GM19438 (cell line): ENCODE measurements around the gene KCNQ1OT1.
"Not testable (repeated sequence)": the region's sequence is repeated elsewhere in the genome, so short reads cannot be mapped to it uniquely, and the experiment has no call there.

Experiments used
- ATAC-seq: cut with Tn5 transposase; IDR thresholded peaks from one replicate; pipeline ENCODE4 v1.9.1; 2021; ENCODE audit warnings: low read depth; ENCODE audit not compliant: unreplicated experiment

Gene KCNQ1OT1

DNA sequence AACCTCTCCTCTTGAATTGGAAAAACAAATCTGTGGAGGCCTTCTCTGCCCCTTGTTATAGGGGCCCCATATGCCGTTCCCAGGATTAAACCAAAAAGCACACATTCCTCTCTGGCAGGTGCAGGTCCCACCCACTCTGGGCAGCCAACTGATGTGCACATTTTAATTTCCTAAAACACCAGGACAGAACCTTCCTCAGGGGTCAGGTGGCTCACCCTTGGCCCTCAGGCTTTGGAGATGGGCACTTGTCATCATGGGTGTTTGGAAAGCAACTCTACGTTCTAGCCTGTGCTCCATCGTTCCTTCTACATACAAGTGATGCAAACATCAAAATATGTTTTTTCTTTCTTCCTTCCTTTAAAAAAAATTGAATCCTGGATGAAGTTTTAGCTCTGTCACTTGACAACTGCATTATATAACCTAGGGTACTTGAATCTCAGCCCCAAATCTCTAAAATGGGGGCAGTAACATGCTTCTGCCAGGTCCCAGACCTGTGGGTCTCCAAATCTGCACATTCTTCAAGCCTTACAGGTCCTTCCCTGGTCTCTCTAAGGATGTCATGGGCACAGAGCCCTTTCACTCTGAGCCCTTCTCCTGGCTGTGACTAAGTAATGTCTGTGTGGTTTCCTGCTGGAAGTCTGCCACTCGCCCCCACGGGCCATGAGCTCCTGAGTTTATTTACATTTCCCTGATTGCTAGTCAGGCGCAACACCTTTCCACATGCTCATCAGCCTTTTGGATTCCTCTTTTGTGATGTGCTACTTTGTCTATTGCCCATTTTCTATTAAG is 43.8 kb downstream of the KCNQ1OT1 start:
- no peak for ATAC-seq

DNA sequence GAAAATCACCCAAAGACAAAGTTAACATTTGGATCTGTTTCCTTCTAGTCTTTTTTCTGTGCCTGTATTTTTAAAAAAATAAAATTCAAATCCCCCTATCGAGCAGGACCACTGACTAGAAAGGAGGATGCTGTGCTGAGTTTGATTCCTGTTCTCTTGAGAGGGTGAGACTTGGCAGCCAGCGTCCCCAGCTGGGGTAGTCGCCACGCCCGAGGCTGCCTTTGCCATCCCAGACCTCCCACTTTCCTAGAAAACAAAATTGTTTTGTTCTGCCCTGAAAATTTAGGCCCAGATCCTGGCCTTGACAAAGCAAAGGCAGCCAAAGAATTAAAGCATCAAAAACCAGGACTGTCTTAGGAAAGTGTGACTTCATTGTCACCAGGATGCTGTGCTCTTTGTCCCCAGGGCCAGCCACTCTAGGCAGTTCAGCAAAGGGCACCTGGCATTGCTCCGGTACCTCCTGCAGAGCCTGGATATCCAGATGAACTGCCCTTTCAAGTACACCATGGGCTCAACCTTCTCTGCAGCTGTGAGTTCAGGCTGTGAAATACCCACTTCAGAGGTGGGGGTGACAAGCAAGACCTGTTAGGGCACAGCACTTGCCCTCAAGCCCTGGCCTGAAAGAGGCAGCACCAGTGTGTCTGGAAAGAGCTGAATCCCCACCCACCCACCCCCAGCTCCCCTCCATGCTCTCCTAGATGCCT is 44.6 kb downstream of the KCNQ1OT1 start:
- ATAC-seq, result no peak

DNA sequence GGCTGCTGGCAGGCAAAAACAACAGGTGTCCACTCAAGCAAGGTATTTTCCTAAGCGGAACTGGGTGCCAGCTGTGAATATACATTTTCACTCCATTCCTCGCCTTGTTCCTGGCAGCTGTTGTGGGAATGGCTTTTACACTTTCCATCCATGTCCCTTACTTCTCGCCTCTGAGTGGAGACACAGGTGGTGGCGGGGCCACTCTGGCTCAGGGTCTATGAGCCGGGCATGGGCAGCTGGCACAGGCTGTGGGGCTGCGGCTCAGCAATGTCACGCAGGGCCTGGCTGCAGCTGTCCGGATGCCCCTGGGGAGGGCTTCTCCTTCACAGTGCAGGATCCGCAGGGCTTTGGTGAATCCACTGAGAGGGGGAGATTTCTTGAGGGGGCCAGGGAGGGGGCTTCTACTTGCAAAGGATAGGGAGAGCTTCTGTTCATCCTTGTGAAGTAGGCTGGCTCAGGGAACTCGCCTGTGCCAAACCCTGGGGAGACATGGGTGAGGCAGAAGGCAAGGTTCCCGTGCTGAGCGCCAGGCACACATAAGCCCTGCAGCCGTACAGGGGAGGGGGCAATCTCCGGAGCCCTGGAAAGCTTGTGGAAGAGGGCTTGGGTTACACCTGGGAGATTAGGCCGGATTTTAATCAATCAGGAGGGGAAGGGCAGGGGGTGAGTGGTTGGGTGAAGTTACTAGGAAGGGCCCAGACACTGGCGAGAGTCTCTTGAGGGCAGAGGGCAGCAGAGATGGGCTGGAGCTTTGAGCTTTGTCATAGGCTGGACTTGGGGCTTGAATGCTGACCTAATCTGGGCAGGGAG is 45.7 kb downstream of the KCNQ1OT1 start:
- no peak for ATAC-seq

DNA sequence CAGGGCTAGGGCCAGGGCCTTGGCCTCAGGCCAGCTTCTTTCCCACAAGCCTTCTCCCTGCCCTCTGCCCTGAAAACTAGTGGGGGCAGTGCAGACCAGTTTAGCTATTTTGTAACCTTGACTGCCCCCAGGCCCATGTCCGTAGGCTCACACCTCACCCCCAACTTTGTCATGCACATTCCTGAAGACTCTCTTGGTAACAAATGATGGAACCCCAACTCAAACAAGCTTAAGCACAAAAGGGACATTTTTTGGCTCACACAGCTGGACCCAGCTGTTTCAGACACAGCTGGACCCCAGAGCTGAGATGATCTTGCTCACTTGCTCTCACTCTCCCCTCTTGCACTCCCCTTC is 46.6 kb downstream of the KCNQ1OT1 start:
- no peak for ATAC-seq

DNA sequence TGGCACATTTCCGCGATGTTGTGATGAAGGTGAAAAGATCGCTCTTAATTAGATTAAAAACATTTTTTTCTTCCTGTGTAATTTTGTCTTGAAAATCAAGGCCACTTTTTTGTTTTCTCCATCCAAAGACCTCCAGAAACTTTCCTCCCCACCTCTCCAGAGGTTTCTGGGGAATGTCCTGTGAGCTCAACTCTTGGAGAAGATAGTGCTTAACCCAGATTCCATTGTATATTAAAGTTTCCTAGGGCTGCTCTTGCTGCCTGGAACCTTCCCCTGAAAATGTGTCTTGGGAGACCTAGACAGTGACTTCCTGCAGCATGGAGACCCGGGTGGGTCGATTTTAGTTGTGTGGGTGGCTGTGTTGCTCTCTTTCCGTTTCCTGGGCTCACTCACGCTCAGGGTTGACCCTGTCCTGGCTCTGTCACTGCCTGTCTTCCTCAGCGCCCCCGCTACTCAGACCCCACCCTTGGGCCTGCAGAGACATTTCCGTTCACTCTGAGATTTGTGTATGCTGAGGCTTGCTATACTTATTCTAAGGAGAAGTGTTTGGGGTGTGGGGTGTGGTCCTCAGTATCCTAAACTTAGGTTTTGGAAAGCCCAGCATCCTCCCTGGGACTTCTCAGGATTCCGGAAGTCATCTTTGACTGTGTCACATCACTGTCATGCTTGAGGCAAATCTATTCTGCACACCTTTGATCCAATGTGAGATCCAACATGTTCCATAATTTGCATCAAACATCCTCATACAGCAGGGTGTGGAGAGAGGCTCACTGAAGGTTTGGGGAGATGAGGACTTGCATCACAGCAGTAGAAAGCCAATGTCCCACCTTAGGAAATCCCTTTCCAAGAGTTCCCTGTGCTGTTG is 47.2 kb downstream of the KCNQ1OT1 start:
- ATAC-seq, result no peak

DNA sequence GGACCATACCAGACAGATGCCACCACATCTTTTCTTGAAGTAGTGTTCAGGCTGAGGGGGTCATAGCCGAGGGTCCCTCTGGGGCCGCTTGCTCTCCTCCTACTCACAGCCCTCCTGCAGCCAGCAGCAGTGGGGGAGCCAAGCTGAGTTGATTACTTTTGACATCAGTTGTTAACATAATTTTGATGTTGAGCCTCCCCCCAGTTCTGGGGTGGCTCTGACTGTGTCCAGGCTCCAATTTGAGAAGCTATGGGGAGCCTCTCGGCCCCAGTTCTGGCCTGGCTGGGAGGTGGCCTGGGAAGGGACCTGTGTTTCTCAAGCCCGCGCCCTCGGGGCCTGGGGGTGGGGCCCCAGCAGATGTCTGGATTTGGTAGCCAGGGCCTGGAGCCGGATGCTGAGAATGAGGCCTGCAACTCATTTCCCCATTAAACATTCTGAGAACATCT is 47.9 kb downstream of the KCNQ1OT1 start:
- no peak for ATAC-seq

DNA sequence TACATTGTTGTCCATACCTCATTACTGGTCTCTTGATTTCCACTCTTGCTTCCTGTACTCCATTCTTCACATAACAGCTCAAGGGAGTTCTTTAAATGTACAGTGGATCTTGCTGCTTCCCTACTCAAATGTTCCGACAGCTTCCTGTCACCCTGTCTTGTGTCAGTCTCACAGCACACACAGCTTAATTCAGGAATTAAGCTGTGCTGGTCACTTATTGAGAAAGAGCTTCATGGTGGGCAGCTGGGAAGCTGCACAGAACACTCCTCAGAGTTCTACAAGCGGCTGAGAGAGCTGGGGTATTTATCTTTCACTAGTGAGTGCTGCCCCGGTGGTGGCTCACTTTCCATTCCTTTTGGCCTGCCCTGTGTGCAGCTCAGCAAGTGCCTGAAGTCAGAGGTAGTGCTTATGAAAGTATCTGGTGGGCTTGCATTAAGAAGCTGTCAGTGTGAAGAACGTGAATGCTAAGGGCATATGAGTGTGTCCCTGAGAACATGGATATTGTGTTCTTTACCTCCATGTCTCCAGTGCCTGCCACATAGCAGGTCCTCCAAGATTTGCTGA is 48.7 kb downstream of the KCNQ1OT1 start:
- ATAC-seq, result no peak

DNA sequence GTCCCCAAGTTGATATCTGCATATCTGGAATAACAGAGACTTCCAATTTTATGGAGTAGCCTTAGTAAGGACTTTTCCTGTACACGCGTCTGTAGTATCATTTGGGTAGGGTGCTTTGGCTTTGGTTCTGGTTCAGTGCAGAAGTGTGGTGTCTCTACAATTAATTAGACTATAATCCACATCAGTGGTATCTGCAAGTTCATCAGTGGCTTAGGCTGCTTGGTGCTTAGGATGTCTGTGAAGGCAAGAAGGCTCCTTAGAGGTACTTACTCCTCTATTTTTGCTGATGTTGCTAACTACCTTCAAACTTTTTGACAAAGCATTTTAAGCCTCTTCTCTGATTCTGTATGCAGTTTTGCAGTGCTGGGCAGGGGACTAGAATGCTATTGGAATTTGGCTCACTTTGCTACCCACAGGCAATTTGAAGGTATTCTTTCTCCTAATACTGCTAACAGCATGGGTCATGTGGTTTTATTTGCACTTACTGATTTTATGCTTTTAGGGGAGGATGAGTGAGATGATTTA is 49.4 kb downstream of the KCNQ1OT1 start:
- ATAC-seq, result no peak

DNA sequence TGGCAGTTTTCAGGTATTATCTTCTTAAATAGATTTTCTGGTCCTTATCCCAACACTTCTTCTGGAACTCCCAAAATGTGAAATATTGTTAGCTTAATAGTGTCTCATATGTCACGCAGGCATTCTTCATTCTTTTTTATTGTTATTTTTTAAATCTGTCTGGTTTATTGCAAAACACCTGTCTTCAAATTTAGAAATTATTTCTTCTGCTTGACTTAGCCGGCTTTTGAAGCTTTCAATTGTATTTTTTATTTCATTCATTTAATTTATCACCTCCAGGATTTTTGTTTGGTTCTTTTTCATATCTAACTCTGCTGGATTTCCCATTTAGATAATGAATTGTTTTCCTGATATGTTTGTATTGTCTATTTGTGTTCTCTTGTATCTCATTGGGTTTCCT is 49.9 kb downstream of the KCNQ1OT1 start:
- ATAC-seq, result no peak

DNA sequence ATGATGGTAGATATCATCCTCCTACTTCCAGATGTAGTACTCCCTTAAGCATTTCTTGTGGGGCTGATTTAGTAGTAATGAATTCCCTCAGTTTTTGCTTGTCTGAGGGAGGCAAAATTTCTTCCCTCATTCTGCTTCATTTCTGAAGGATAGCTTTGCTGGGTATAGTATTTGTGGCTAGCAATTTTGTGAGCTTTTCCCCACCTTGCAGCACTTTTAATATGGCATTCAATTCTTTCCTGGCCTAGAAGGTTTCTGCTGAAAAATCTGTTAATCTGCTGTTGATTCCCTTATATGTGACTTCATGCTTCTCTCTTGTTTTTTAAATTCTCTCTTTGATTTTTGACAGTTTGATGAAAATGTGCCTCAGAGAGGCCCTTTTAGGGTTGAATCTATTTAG is 50.4 kb downstream of the KCNQ1OT1 start:
- ATAC-seq, result no peak

DNA sequence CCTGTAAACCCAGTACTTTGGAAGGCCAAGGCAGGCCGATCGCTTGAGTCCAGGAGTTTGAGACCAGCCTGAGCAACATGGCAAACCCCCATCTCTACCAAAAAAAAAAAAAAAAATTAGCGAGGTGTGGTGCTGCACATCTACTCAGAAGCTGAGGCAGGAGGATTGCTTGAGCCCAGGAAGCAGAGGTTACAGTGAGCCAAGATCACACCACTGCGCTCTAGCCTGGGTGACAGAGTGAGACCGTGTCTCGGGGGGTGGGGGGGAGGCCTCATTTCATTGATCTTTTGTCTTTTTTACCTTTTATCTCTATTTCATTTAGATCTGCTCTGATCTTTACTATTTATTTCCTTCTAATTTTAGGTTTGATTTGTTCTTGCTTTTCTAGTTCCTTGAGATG is 51.8 kb downstream of the KCNQ1OT1 start:
- ATAC-seq, result no peak

DNA sequence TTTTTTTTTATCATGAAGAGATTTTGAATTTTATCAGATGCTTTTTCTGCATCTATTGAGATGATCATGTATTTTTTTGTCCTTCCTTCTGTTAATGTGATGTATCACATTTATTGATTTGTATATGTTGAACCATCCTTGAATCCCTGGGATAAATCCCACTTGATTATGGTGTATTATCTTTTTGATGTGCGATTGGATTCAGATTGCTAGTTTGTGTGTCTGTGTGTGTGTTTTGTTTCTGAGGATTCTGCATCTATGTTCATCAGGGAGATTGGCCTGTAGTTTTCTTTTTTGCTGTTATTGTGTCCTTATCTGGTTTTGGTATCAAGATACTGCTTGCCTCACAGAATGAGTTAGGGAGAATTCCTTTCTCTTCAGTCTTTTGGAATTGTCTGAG is 52.6 kb downstream of the KCNQ1OT1 start:
- ATAC-seq, result no peak

DNA sequence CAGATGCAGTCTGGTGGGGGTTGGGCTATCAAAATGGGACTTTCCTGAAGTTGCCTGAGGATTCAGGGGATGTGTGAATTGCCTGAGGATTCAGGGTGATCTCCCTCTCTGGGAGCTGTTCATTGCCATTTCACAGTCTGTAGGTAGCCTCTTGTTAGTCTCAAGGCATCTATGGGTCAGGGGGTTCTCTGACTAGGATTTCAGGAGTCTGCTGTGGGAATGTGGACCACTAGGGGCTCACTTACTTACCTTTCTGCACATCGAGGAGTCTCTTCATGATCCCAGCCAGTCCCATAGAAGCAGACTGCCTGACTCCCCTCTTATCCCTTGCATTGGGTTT is 54.0 kb downstream of the KCNQ1OT1 start:
- no peak for ATAC-seq

DNA sequence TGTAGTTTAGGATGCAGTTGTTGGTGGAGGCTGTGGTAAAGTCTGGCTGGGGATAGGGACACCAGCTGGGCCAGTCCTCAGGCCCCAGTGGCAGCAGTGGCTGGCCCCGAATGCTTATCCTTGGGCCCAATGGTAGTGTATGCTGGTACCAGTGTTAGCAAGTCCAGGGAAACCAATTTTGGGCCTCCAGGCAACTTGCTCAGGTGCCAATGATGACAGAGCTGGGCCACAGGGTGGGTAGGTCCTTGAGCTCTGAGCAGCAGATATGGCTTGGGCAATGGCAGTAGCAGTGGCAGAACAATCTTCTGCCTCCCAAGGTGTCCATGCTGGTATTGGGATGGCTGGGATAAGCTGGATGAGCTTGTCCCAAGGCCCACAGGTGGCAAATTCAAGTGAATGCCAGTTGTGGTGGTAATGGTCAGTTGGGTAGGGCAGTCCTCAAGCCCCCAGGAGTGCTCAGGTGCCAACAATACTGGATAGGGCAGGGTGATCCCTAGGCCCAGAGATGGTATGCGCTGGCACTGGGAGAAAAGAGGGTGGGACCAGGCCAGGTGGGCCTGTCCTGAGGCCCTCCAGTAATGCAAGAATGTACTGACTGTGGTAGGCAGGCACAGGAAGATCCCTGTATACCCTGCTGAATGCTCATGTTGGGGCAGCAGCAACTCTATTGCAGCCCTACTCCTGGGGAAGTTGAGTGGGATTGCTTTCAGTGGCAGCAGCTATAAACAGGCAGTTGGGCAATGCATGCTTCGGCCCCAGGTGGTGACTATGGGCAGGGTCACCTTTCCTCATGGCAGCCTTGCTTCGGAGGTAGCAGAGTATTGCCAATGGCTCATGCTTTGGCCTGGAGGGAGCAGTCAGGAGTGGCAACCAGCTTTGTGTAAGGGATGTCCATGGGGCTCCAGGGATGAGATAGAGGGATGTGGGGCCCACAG is 54.7 kb downstream of the KCNQ1OT1 start:
- ATAC-seq, result no peak

DNA sequence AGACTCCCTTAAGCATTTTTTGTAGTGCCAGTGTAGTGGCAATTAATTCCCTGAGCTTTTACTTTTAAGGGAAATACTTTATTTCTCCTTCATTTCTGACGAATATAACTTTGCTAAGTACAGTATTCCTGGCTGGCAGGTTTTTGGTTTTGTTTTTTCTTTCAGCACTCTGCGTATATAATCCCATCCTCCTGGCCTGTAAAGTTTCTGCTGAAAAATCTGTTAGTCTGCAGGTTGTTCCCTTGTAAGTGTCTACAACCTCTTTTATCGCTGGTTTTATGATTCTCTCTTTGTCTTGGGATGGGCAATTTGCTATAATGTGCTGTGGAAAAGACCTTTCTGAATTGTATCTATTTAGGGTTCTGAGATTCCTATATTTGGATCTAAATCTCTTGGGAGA is 56.0 kb downstream of the KCNQ1OT1 start:
- no peak for ATAC-seq

DNA sequence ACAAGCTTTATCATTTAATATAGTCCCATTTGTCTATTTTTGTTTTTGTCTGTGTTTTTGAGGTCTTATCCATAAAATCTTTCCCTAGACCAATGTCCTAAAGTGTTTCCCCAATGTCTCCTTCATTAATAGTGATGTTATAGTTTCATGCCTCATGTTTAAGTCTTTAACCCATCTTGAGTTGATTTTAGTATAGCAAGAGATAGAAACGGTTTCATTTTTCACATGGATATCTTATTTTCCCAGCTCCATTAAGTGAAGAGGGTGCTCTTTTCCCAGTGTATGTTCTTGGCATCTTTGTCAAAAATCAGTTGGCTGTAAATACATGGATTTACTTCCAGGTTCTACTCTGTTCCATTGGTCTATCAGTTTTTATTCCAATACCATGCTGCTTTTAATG is 58.2 kb downstream of the KCNQ1OT1 start:
- no peak for ATAC-seq

DNA sequence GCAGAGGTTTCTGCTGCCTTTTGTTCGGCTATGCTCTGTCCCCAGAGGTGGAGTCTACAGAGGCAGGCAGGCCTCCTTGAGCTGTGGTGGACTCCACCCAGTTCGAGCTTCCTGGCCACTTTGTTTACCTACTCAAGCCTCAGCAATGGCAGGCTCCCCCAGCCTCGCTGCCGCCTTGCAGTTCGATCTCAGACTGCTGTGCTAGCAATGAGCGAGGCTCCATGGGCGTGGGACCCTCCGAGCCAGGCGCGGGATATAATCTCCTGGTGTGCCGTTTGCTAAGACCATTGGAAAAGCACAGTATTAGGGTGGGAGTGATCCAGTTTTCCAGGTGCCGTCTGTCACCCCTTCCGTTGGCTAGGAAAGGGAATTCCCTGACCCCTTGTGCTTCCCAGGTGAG is 60.0 kb downstream of the KCNQ1OT1 start:
- ATAC-seq, result not testable (repeated sequence)

DNA sequence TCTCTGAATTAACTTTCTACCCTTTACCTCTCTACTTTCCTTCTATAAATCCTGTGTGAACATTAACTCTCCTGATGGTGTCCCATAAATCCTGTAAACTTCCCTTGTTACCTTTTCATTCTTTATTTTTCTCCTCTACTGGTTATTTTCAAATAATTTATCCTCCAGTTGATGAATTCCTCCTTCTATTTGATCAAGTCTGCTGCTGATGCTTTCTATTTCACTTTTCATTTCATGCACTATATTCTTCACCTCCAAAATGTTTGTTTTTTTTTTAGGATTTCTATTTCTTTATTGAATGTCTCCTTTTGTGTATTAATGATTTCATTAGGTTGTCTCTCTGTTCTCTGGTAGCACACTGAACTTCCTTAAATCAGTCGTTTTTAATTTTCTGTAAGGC is 68.6 kb downstream of the KCNQ1OT1 start:
- ATAC-seq, result no peak

DNA sequence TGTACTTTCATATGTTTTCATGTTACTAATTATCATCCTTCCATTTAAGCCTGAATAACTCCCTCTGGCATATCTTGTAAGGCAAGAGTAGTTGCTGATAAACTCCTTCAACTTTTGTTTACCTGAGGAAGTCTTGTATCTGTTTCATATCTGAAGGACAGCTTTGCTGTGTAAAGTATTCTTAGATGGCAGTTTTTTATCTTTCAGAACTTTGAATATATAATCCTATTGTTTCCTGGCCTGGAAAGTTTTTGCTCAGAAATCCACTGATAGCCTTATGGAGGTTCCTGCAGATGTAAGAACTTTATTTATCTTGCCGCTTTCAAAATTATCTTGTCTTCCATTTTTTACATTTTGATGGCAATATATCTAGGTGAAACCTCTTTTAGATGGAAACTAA is 69.1 kb downstream of the KCNQ1OT1 start:
- no peak for ATAC-seq
